HG02973 (cell line): ENCODE data around the gene P3H2.
"Not testable (repeated sequence)": the region's sequence is repeated elsewhere in the genome, so short reads cannot be mapped to it uniquely, and the experiment has no call there.

ENCODE experiments used
- ATAC-seq: cut with Tn5 transposase; IDR thresholded peaks from one replicate; pipeline ENCODE4 v1.9.1; 2021; ENCODE audit warnings: moderate library complexity; ENCODE audit not compliant: unreplicated experiment

The P3H2 gene

GRCh38 chr3:190120269-190121060, at the start of gene P3H2:
Gene P3H2, minus strand, starts transcription at chr3:190120897. Its CDS starts 166 bp downstream, at chr3:190120731.
- ATAC-seq = peak; percentile 73

- ATAC-seq = peak; percentile 86
These were observed 49.2 kb upstream of the P3H2 start for GRCh38 chr3:190169877-190170276.

GRCh38 chr3:190169243-190169642, 48.5 kb upstream of the P3H2 start:
- ATAC-seq = peak; percentile 18

- no peak for ATAC-seq
These were observed 47.4 kb upstream of the P3H2 start for GRCh38 chr3:190167936-190168680.

GRCh38 chr3:190166948-190167347, 46.3 kb upstream of the P3H2 start:
- ATAC-seq = no peak

- ATAC-seq = no peak
These were observed 44.6 kb upstream of the P3H2 start for GRCh38 chr3:190165253-190165652.

- not testable (repeated sequence) for ATAC-seq
These were observed 41.3 kb upstream of the P3H2 start for GRCh38 chr3:190162013-190162412.

- no peak for ATAC-seq
These were observed 39.3 kb upstream of the P3H2 start for GRCh38 chr3:190159902-190160435.

GRCh38 chr3:190158261-190158660, 37.6 kb upstream of the P3H2 start:
- ATAC-seq = no peak

GRCh38 chr3:190155752-190156151, 35.1 kb upstream of the P3H2 start:
- no peak for ATAC-seq

GRCh38 chr3:190150681-190151080, 30.0 kb upstream of the P3H2 start:
- ATAC-seq = no peak

GRCh38 chr3:190149830-190150619, 29.3 kb upstream of the P3H2 start:
- not testable (repeated sequence) for ATAC-seq

GRCh38 chr3:190144793-190145192, 24.1 kb upstream of the P3H2 start:
- not testable (repeated sequence) for ATAC-seq

GRCh38 chr3:190142041-190142440, 21.3 kb upstream of the P3H2 start:
- no peak for ATAC-seq

GRCh38 chr3:190139365-190139764, 18.7 kb upstream of the P3H2 start:
- ATAC-seq = no peak

GRCh38 chr3:190132371-190132770, 11.7 kb upstream of the P3H2 start:
- no peak for ATAC-seq

GRCh38 chr3:190131329-190131728, 10.6 kb upstream of the P3H2 start:
- ATAC-seq = no peak

- ATAC-seq = no peak
These were observed 10.0 kb upstream of the P3H2 start for GRCh38 chr3:190130696-190131095.

GRCh38 chr3:190130037-190130436, 9.3 kb upstream of the P3H2 start:
- ATAC-seq = no peak

- ATAC-seq = no peak
These were observed 7.1 kb upstream of the P3H2 start for GRCh38 chr3:190127797-190128196.

- ATAC-seq = no peak
These were observed 6.5 kb upstream of the P3H2 start for GRCh38 chr3:190127195-190127594.
